Lower leg skin (tissue), 3 donors: ENCODE measurements around the gene PPP1R12B.
"Not testable (repeated sequence)": the region's sequence is repeated elsewhere in the genome, so short reads cannot be mapped to it uniquely, and the experiment has no call there.

ENCODE experiments used
- CTCF ChIP-seq, 3 donors: fragments of 450-650 bp; IDR thresholded peaks; one replicate each; pipeline ENCODE4 v1.5.1; 2016; ENCODE audit warnings: antibody characterized with exemption in 3 of 3, mild to moderate bottlenecking in 3 of 3, moderate library complexity in 2 of 3
- POLR2A ChIP-seq, 2 donors: fragments of 450-650 bp; IDR thresholded peaks; one replicate each; pipeline ENCODE4 v1.6.1; 2016 to 2017; ENCODE audit warnings: antibody characterized with exemption in 2 of 2, mild to moderate bottlenecking in 1 of 2, moderate library complexity in 1 of 2

GRCh38 chr1:202546796-202547195 is 198.3 kb downstream of the PPP1R12B start:
- not testable (repeated sequence) for TF ChIP-seq CTCF, POLR2A (IDR thresholded peaks at IDR 0.05)
